Hematopoietic multipotent progenitor cell treated with erythropoietin and hydrocortisone succinate and interleukin-3 and kit ligand, for 17 days (in vitro differentiated cells): ENCODE results near the gene HBQ1.
"Not testable (repeated sequence)": the region's sequence is repeated elsewhere in the genome, so short reads cannot be mapped to it uniquely, and the experiment has no call there.

ENCODE experiments used
- DNase-seq: peaks from one replicate; pipeline ENCODE4 v3.0.0-alpha.2; 2015; ENCODE audit warnings: low spot score

HBQ1 gene

DNA sequence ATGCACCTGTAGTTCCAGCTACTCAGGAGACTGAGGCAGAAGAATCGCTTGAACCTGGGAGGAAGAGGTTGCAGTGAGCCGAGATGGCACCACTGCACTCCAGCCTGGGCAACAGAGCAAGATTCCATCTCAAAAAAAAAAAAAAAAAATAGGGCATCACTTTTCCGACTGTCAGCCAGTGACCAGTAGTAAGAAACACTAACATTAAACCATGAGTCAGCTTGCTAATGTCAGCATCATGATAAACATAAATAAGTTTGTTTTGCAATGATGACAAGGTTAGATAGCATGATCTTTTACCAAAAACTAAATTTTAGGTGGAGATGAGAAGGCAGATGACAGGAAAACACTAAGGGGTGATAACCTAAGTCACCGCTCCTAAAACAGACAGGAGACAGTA lies 29.1 kb downstream of the HBQ1 start:
- not testable (repeated sequence) for DNase-seq

DNA sequence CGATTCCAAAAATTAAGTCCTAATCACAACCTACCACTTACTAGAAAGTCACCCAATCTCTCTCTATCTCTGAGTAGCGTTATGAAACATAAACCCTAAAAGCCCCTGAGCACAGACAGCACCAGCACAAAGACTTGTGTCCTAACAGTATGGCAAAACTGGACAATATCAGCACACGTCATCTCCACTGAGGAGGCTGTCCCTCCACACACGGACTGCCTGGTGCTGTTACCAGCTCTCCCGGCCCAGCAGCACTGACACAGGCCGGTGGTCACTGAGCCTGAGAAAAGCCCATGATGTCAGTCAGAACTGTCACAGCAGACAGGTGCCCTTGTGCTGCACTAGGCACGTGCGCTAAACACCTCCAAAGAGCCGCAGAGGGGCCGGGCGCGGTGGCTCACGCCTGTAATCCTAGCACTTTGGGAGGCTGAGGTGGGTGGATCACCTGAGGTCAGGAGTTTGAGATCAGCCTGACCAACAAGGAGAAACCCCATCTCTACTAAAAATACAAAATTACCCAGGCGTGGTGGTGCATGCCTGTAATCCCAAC lies 31.4 kb downstream of the HBQ1 start:
- DNase-seq: not testable (repeated sequence)

DNA sequence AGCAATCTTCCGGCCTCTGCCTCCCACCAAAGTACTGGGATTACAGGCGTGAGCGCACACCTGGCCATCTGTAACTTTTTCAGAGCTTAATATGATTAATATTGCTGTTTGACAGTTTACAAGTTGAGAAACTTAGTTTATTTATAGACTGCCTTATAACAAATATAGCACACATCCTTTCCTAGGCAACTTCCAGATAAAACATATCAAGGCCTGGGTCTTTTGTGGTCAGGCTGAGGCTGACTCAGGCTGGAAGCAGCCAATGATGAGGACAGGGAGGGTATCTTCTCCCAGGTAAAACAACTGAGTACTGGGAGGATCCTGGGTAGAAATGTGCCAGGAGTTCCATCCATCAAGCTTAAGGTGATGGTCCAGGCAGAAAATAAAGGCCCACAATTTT lies 32.7 kb downstream of the HBQ1 start:
- DNase-seq: no peak

DNA sequence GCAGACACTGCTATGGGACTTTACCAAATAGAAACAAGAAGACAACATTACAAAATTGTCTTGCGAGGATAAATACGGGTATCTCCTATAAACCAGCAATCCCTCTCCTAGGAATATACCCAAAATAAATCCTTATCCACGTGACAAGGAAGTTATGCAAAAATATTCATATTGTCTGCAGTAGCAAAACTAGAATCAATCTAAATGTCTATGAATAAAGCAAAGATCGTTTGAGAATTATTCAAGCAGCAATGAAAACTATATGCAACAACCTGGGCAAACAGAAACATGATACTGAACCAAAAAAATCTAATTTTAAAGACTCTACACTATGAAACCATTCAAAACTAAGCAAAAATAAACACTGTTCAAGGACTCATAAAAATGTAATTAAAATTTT lies 39.8 kb downstream of the HBQ1 start:
- no peak for DNase-seq

DNA sequence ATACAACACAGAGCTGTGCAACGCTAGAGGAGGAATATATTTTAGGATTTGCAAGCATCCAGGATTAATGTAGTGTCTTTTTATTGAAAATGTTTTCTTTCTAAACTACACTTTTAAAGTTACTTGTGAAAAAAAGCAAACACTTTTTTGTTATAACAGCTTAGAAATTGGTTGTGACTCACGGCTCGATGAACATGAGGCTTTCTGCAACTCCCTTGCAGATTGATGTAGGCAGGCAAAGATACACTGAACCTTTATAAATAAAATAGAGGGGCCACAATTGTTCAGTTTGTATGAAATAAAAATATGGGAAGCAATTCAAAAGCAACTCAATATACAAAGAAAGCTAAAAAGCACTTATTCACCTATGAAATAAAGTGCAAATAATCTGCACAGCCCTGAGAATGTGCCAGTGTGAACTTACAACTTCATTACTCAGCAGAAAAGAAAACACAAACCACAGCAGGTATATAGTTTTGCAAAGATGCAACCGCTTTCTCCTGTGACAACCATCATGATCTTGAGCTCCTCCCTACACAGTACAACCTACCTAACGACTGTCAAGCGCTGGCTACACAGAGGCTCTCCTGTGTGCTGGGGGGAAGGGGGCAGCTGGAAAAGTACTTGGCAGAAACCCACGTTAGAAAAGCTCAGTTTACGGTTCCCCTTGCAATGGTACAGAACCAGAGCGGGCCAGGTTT lies 48.0 kb downstream of the HBQ1 start:
- no peak for DNase-seq

DNA sequence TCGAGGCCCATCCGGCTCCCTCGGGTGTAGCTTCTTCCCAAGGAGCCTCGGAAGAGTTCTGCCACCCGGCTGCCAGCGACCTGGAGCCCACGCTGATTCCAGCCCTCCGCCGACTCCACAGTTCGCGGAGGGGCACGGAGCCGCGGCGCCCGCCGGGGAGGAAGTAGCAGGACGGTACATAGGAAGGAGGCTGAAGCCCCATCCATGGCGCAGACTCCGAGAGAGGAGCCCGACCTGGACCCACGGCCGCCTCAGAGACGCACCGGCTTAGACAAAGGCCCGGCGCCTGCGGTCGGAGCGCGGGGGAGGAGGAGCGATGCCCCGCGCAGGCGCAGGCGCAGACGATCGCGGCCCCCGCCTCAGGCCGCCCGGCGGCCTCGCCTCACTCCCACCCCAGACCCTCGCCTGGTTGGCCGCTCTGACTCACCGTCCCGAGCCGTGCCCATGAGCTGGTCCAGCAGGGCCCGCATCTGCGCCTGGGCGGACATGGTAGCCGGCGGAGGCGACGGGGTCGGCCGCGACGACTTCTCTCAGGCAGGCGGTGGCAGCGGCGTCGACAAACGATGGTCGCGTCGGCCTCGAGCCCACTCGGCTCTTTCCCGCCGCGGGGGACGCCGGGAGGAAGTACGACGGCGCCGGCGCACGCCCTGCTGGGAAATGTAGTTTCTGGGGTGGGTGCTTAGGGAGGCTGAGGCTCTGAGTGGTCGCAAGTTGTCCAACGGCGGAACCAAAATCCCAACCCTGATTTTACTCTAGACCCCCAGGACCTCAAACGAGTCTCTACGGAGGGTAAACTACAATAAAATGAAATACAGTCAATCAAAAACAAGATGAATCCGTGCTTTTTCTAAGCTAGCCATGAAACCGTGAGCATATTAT lies 48.8 kb downstream of the HBQ1 start, which contains the start of gene LUC7L:
Gene LUC7L (minus strand): TSS at position 598 of the 879 bp plus-strand sequence. CDS start 110 bp downstream, at position 488.
- peak; percentile 80 for DNase-seq

DNA sequence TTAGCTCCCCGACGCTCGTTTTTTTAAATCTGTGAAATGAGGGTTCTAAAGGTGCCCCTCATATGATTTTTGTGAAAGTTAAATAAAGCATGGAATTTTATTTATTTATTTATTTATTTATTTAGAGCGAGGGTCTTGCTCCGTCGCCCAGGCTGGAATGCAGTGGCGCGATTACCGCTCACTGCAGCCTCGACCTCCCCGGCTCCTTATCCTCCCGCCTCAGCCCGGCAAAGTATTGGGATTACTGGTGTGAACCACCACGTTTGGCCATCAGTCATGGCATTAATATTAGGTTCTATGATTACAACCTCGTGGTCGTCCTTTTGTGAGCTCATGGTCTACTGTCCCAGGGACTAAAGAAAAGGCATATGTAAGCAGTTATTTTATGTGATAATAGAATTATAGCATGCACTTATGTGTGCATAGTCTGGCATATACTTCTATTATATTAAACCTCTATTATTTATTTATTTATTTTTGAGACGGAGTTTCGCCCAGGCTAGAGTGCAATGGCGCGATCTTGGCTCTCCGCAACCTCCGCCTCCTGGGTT lies 49.5 kb downstream of the HBQ1 start:
- DNase-seq: no peak

DNA sequence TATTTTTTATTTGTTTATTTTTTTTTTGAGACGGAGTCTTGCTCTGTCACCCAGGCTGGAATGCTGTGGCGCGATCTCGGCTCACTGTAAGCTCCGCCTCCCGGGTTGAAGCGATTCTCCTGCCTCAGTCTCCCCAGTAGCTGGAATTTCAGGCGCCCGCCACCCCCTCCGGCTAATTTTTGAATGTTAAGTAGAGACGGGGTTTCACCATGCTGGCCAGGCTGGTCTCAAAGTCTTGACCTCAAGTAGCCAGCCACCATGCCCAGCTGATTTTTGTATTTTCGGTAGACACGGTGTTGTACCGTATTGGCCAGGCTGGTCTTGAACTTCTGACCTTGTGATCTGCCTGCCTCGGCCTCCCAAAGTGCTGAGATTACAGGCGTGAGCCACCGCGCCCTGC lies 50.1 kb downstream of the HBQ1 start:
- DNase-seq: not testable (repeated sequence)
